HepG2 (cell line): ENCODE measurements around the gene LRRC51. TPM values are rescaled to one million over a fixed set of nuclear protein-coding genes. Genes with fewer than 3 reads are reported as not detected.
A peak's percentile ranks its signal among the peaks of the same experiment; 100 is the strongest.

Source experiments
- BCL3 ChIP-seq: sonication (generic); formaldehyde crosslinking; IDR thresholded peaks from 2 replicates; pipeline ENCODE4 v1.5.1; 2020; ENCODE audit warnings: mild to moderate bottlenecking, missing genetic modification reagents, moderate library complexity
- CEBPB ChIP-seq: IDR thresholded peaks from 2 replicates; pipeline ENCODE4 v1.6.1; 2011; ENCODE audit warnings: low read depth, low read length, improper control_type of control experiment, borderline replicate concordance
- CENPT ChIP-seq: sonication (generic); formaldehyde crosslinking; IDR thresholded peaks from 2 replicates; pipeline ENCODE4 v1.8.0; 2022; ENCODE audit warnings: low read depth, mild to moderate bottlenecking, moderate library complexity, missing genetic modification reagents
- HNF1A ChIP-seq, 2 experiments: sonication (generic) in 1 of 2; formaldehyde crosslinking in 1 of 2; IDR thresholded peaks; 2 replicates each; pipeline versions ENCODE4 v1.4.0 to v1.6.1; 2016 to 2020; ENCODE audit warnings: borderline replicate concordance in 1 of 2, low read depth in 1 of 2, mild to moderate bottlenecking in 1 of 2, missing genetic modification reagents in 1 of 2
- MEF2D ChIP-seq: sonication (generic); formaldehyde crosslinking; IDR thresholded peaks from 2 replicates; pipeline ENCODE4 v1.5.1; 2020; ENCODE audit warnings: mild to moderate bottlenecking, missing genetic modification reagents
- NFE2L1 ChIP-seq: sonication (generic); formaldehyde crosslinking; IDR thresholded peaks from 2 replicates; pipeline ENCODE4 v1.4.0; 2020; ENCODE audit warnings: missing genetic modification reagents, mild to moderate bottlenecking, borderline replicate concordance
- PRPF4 ChIP-seq: fragments of 200-400 bp; formaldehyde crosslinking; IDR thresholded peaks from 2 replicates; pipeline ENCODE4 v1.6.1; 2016; ENCODE audit warnings: low read length, low read depth; ENCODE audit not compliant: poor library complexity, severe bottlenecking
- RCOR2 ChIP-seq: IDR thresholded peaks from 2 replicates; pipeline ENCODE4 v1.6.1; 2016; ENCODE audit warnings: missing biosample characterization, missing genetic modification reagents
- RFXAP ChIP-seq: sonication (generic); formaldehyde crosslinking; IDR thresholded peaks from 2 replicates; pipeline ENCODE4 v1.4.0; 2020; ENCODE audit warnings: missing genetic modification reagents, borderline replicate concordance
- RXRB ChIP-seq: IDR thresholded peaks from 2 replicates; pipeline ENCODE4 v1.6.1; 2016; ENCODE audit warnings: borderline replicate concordance, missing genetic modification reagents, missing compliant biosample characterization
- ZFP1 ChIP-seq: IDR thresholded peaks from 2 replicates; pipeline ENCODE4 v1.6.1; 2016
- ZIK1 ChIP-seq: sonication (generic); formaldehyde crosslinking; IDR thresholded peaks from 2 replicates; pipeline ENCODE4 v1.5.0; 2020; ENCODE audit warnings: mild to moderate bottlenecking, low read depth, missing genetic modification reagents, borderline replicate concordance
- ZNF746 ChIP-seq: sonication (generic); formaldehyde crosslinking; IDR thresholded peaks from 2 replicates; pipeline ENCODE4 v1.8.0; 2022; ENCODE audit warnings: mild to moderate bottlenecking, missing genetic modification reagents
- ZNF75D ChIP-seq: sonication (generic); formaldehyde crosslinking; IDR thresholded peaks from 2 replicates; pipeline ENCODE4 v1.8.1; 2023; ENCODE audit warnings: missing genetic modification reagents, mild to moderate bottlenecking, borderline replicate concordance
- ZSCAN30 ChIP-seq: sonication (generic); formaldehyde crosslinking; IDR thresholded peaks from 2 replicates; pipeline ENCODE4 v1.5.0; 2020; ENCODE audit warnings: mild to moderate bottlenecking, missing genetic modification reagents
- polyA plus RNA-seq, 8 experiments: library from polyadenylated mRNA; depleted of rRNA in 3 of 8; stranded (reverse) in 7 of 8; unstranded in 1 of 8; fragments of >200 nt; fragmentation: Illumina TruSeq in 4 of 8; extraction: Trizol in 4 of 8; gene quantifications; 2 replicates each; pipeline versions ENCODE4 v1.2.1 to v1.2.3, GENCODE V29; 2011 to 2016; ENCODE audit warnings: low read depth in 4 of 8, missing spikeins in 1 of 8, mixed read lengths in 1 of 8; ENCODE audit not compliant: insufficient read depth in 1 of 8
- total RNA-seq, 5 experiments: library from RNA; depleted of rRNA; stranded (reverse); fragments of >200 nt; fragmentation: Illumina TruSeq; extraction: Trizol; gene quantifications; 2 replicates each; pipeline ENCODE4 v1.2.3, GENCODE V29; 2016; ENCODE audit warnings: low read depth in 1 of 5
- TF ChIP-seq, protein P1 (sequence below): sonication (generic); formaldehyde crosslinking; IDR thresholded peaks from 2 replicates; pipeline ENCODE4 v1.9.0; 2021; ENCODE audit warnings: mild to moderate bottlenecking, missing genetic modification reagents

LRRC51 gene
- total and polyA plus RNA-seq, 2 of the 13 experiments (the other 11 are each of a cell fraction or from before 2014, with no cell fraction given), result 5.3 to 6.0 TPM

DNA sequence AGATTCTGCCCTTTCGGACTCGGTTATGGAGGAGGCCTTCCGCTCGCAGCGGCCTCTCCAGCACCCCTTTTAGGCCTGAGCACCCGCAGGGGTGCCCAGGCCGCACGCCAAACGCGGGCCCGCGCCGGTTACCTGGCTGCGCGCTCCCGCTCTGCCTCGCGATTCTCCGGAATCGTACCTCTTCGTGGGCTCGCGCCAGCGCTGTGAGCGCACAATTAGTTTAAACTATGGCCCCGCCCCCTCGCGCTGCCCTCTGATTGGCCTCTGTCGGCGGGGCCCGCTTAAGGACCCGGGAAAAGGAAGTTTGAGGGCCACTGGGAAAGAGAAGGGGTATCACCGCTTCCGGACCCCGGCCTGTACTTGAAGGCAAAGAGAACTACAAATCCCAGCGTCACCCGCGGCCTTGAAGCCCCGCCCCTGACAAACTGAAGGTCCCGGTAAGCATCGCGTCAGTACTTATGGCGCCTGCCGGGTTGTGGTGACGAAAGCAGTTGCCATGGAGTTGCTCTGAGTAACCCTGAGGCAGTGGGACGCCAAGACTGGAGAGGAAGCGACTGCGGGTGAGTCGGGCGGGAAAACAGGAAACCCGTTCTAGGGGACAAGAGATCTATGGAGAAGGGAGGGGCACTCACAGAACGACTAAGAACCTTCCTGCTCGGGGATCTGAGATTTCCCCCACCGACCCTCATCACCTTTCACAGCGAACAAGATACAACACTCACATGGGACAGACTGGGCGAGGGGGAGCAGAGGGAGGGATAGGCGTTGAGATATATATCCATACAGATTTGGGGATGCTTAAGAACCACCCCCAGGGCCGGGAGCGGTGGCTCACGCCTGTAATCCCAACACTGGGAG is at the start of gene LRRC51, which contains the start of gene NUMA1 (continued):
- TF ChIP-seq, protein P1, sequence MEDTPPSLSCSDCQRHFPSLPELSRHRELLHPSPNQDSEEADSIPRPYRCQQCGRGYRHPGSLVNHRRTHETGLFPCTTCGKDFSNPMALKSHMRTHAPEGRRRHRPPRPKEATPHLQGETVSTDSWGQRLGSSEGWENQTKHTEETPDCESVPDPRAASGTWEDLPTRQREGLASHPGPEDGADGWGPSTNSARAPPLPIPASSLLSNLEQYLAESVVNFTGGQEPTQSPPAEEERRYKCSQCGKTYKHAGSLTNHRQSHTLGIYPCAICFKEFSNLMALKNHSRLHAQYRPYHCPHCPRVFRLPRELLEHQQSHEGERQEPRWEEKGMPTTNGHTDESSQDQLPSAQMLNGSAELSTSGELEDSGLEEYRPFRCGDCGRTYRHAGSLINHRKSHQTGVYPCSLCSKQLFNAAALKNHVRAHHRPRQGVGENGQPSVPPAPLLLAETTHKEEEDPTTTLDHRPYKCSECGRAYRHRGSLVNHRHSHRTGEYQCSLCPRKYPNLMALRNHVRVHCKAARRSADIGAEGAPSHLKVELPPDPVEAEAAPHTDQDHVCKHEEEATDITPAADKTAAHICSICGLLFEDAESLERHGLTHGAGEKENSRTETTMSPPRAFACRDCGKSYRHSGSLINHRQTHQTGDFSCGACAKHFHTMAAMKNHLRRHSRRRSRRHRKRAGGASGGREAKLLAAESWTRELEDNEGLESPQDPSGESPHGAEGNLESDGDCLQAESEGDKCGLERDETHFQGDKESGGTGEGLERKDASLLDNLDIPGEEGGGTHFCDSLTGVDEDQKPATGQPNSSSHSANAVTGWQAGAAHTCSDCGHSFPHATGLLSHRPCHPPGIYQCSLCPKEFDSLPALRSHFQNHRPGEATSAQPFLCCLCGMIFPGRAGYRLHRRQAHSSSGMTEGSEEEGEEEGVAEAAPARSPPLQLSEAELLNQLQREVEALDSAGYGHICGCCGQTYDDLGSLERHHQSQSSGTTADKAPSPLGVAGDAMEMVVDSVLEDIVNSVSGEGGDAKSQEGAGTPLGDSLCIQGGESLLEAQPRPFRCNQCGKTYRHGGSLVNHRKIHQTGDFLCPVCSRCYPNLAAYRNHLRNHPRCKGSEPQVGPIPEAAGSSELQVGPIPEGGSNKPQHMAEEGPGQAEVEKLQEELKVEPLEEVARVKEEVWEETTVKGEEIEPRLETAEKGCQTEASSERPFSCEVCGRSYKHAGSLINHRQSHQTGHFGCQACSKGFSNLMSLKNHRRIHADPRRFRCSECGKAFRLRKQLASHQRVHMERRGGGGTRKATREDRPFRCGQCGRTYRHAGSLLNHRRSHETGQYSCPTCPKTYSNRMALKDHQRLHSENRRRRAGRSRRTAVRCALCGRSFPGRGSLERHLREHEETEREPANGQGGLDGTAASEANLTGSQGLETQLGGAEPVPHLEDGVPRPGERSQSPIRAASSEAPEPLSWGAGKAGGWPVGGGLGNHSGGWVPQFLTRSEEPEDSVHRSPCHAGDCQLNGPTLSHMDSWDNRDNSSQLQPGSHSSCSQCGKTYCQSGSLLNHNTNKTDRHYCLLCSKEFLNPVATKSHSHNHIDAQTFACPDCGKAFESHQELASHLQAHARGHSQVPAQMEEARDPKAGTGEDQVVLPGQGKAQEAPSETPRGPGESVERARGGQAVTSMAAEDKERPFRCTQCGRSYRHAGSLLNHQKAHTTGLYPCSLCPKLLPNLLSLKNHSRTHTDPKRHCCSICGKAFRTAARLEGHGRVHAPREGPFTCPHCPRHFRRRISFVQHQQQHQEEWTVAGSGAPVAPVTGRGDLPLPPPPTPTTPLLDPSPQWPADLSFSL, result no peak
- TF ChIP-seq ZSCAN30, result no peak
- TF ChIP-seq ZNF75D, result no peak
- TF ChIP-seq CENPT (CRISPR knock-in tag), result no peak
- TF ChIP-seq PRPF4, result no peak
- 0 out of 2 replicates have a peak, but pooled peaks have one; percentile 24 for TF ChIP-seq RXRB (CRISPR knock-in tag)
- no peak; the same call in 1 of the 2 replicates for TF ChIP-seq HNF1A (IDR thresholded peaks at IDR 0.05; ENCODE audit: low read depth)
- peak; percentile 46; the same call in 1 of the 2 replicates for TF ChIP-seq HNF1A (CRISPR knock-in tag; IDR thresholded peaks at IDR 0.05; ENCODE audit: borderline replicate concordance)
- TF ChIP-seq MEF2D (CRISPR knock-in tag), result 0 out of 2 replicates have a peak, but pooled peaks have one; percentile 39
- 0 out of 2 replicates have a peak, but pooled peaks have one; percentile 23 for TF ChIP-seq ZNF746 (CRISPR knock-in tag)
- TF ChIP-seq ZIK1 (CRISPR knock-in tag), result no peak
- TF ChIP-seq NFE2L1 (CRISPR knock-in tag), result no peak
- TF ChIP-seq RCOR2, result no peak
- peak; percentile 41; the same call in 1 of the 2 replicates for TF ChIP-seq CEBPB
- no peak for TF ChIP-seq ZFP1
- peak; percentile 99 for TF ChIP-seq RFXAP (CRISPR knock-in tag)
- no peak for TF ChIP-seq BCL3 (CRISPR knock-in tag)
